IMR-90 (cell line): ENCODE results near the gene TSEN54. TPM values are rescaled to one million over a fixed set of nuclear protein-coding genes. Genes with fewer than 3 reads are reported as not detected.

Source experiments
- ATAC-seq: fragments of 200-7000 bp; cut with Tn5 transposase; 2 replicates; pipeline ENCODE4 v1.9.1; 2020; ENCODE audit warnings: low read depth, mild to moderate bottlenecking, moderate library complexity
- BruUV-seq: library from RNA; stranded (reverse); fragments of 400-500 nt; replicated peaks from 2 replicates; lab custom pipeline; 2021; lab: Mats Ljungman, UMichigan
- CTCF ChIA-PET: fragments of 300-600 bp; formaldehyde crosslinking; extraction: SDS; loops from one replicate; lab custom pipeline; 2021; ENCODE audit warnings: antibody characterized with exemption; lab: Yijun Ruan, JAX
- POLR2A ChIA-PET: fragments of 300-600 bp; sonication (Branson Sonifier 250); formaldehyde crosslinking; loops from one replicate; lab custom pipeline; 2022; ENCODE audit warnings: antibody characterized with exemption; ENCODE audit not compliant: unreplicated experiment; lab: Charles Lee
- DNase-seq: peaks from one replicate; pipeline ENCODE4 v3.0.0; 2013
- H2AFZ ChIP-seq: replicated peaks from 2 replicates; pipeline ENCODE3; 2013; ENCODE audit warnings: low read length, mild to moderate bottlenecking; ENCODE audit not compliant: poor library complexity
- H2AK5ac ChIP-seq: 2 replicates; pipeline ENCODE4 v1.6.1; 2013; ENCODE audit warnings: low read depth, low read length, inconsistent platforms
- H2AK9ac ChIP-seq: replicated peaks from 2 replicates; pipeline ENCODE3; 2013; ENCODE audit warnings: mild to moderate bottlenecking, low read depth, low read length, moderate library complexity; ENCODE audit not compliant: poor library complexity
- H2BK120ac ChIP-seq: 2 replicates; pipeline ENCODE4 v1.6.1; 2013; ENCODE audit warnings: low read depth, low read length, inconsistent platforms
- H2BK15ac ChIP-seq: 3 replicates; pipeline ENCODE4 v1.6.1; 2013; ENCODE audit warnings: low read depth, low read length, inconsistent platforms
- H2BK20ac ChIP-seq: 2 replicates; pipeline ENCODE4 v1.6.1; 2013; ENCODE audit warnings: low read depth, mild to moderate bottlenecking, inconsistent platforms, low read length, moderate library complexity
- H2BK5ac ChIP-seq: 2 replicates; pipeline ENCODE4 v1.6.1; 2013; ENCODE audit warnings: mild to moderate bottlenecking, low read depth, low read length, inconsistent platforms; ENCODE audit not compliant: poor library complexity, severe bottlenecking
- H3K14ac ChIP-seq: replicated peaks from 2 replicates; pipeline ENCODE4 v1.6.1; 2013; ENCODE audit warnings: low read depth, low read length, inconsistent platforms
- H3K18ac ChIP-seq: 2 replicates; pipeline ENCODE4 v1.6.1; 2013; ENCODE audit warnings: low read depth, low read length, control low read depth
- H3K23ac ChIP-seq: 2 replicates; pipeline ENCODE4 v1.6.1; 2013; ENCODE audit warnings: low read depth, low read length, inconsistent platforms
- H3K27ac ChIP-seq: 2 replicates; pipeline ENCODE4 v1.5.1; 2013; ENCODE audit warnings: mild to moderate bottlenecking, control low read depth, low read length; ENCODE audit not compliant: insufficient read depth
- H3K27me3 ChIP-seq: 2 replicates; pipeline ENCODE4 v1.6.1; 2013; ENCODE audit warnings: low read length; ENCODE audit not compliant: control insufficient read depth, insufficient read depth
- H3K36me3 ChIP-seq: 2 replicates; pipeline ENCODE4 v1.6.1; 2013; ENCODE audit warnings: low read length, mixed read lengths; ENCODE audit not compliant: control insufficient read depth, insufficient read depth
- H3K4ac ChIP-seq: 2 replicates; pipeline ENCODE4 v1.6.1; 2013; ENCODE audit warnings: low read depth, low read length, inconsistent platforms
- H3K4me1 ChIP-seq: 2 replicates; pipeline ENCODE4 v1.6.1; 2013; ENCODE audit warnings: low read length, mixed read lengths; ENCODE audit not compliant: control insufficient read depth, insufficient read depth
- H3K4me2 ChIP-seq: 2 replicates; pipeline ENCODE4 v1.6.1; 2013; ENCODE audit warnings: low read depth, mild to moderate bottlenecking, control low read depth, low read length, moderate library complexity
- H3K4me3 ChIP-seq: 2 replicates; pipeline ENCODE4 v1.5.1; 2013; ENCODE audit warnings: low read depth, mild to moderate bottlenecking, control low read depth, low read length, moderate library complexity; ENCODE audit not compliant: insufficient read depth
- H3K56ac ChIP-seq: 2 replicates; pipeline ENCODE4 v1.6.1; 2013; ENCODE audit warnings: low read length, inconsistent platforms; ENCODE audit not compliant: insufficient read depth; ENCODE audit errors: extremely low read depth
- H3K79me1 ChIP-seq, 2 experiments: 2 replicates each; pipeline ENCODE4 v1.6.1; 2013; ENCODE audit warnings: low read length in 2 of 2, inconsistent platforms in 1 of 2, low read depth in 1 of 2
- H3K9ac ChIP-seq: 2 replicates; pipeline ENCODE4 v1.6.1; 2013; ENCODE audit warnings: low read depth, low read length, control low read depth
- H3K9me1 ChIP-seq: 2 replicates; pipeline ENCODE4 v1.6.1; 2013; ENCODE audit warnings: low read length, inconsistent platforms; ENCODE audit not compliant: insufficient read depth
- H3K9me3 ChIP-seq: 2 replicates; pipeline ENCODE4 v1.6.1; 2013; ENCODE audit warnings: low read length; ENCODE audit not compliant: control insufficient read depth, insufficient read depth
- H4K20me1 ChIP-seq: 2 replicates; pipeline ENCODE4 v1.6.1; 2013; ENCODE audit warnings: low read length, inconsistent platforms; ENCODE audit not compliant: insufficient read depth
- H4K5ac ChIP-seq: 2 replicates; pipeline ENCODE4 v1.6.1; 2013; ENCODE audit warnings: mild to moderate bottlenecking, low read depth, low read length, control low read depth
- H4K8ac ChIP-seq, 2 experiments: 2 replicates each; pipeline ENCODE4 v1.6.1; 2013; ENCODE audit warnings: low read depth in 2 of 2, low read length in 2 of 2, control low read depth in 1 of 2, inconsistent platforms in 1 of 2
- H4K91ac ChIP-seq: 2 replicates; pipeline ENCODE4 v1.6.1; 2013; ENCODE audit warnings: low read depth, low read length, inconsistent platforms; ENCODE audit not compliant: insufficient read depth
- BHLHE40 ChIP-seq: fragments of 150-350 bp; IDR thresholded peaks from 2 replicates; pipeline ENCODE4 v1.6.1; 2016; ENCODE audit warnings: mild to moderate bottlenecking, low read depth, low read length
- CHD1 ChIP-seq: IDR thresholded peaks from 2 replicates; pipeline ENCODE4 v1.6.1; 2012; ENCODE audit warnings: low read depth, low read length, improper control_type of control experiment
- CTCF ChIP-seq: conservative IDR thresholded peaks from 2 replicates; pipeline ENCODE4 v1.5.1; 2012; ENCODE audit warnings: mild to moderate bottlenecking, low read depth, low read length, improper control_type of control experiment
- ELK1 ChIP-seq: fragments of 150-350 bp; IDR thresholded peaks from 2 replicates; pipeline ENCODE4 v1.6.1; 2016; ENCODE audit warnings: low read depth, mild to moderate bottlenecking, low read length, moderate library complexity, borderline replicate concordance
- FOS ChIP-seq: fragments of 150-350 bp; IDR thresholded peaks from 2 replicates; pipeline ENCODE4 v1.6.1; 2016; ENCODE audit warnings: low read depth, low read length
- MAFK ChIP-seq: IDR thresholded peaks from 2 replicates; pipeline ENCODE4 v1.6.1; 2012; ENCODE audit warnings: low read depth, low read length, improper control_type of control experiment
- MXI1 ChIP-seq: IDR thresholded peaks from 2 replicates; pipeline ENCODE4 v1.6.1; 2012; ENCODE audit warnings: low read depth, mild to moderate bottlenecking, low read length, moderate library complexity, borderline replicate concordance
- NFE2L2 ChIP-seq: fragments of 150-350 bp; IDR thresholded peaks from 2 replicates; pipeline ENCODE4 v1.6.1; 2016; ENCODE audit warnings: low read depth, mild to moderate bottlenecking, low read length
- POLR2A ChIP-seq: IDR thresholded peaks from 2 replicates; pipeline ENCODE4 v1.6.1; 2012; ENCODE audit warnings: mild to moderate bottlenecking, low read depth, low read length
- RAD21 ChIP-seq: IDR thresholded peaks from 2 replicates; pipeline ENCODE4 v1.6.1; 2012; ENCODE audit warnings: low read length, improper control_type of control experiment
- RCOR1 ChIP-seq: IDR thresholded peaks from 2 replicates; pipeline ENCODE4 v1.6.1; 2012; ENCODE audit warnings: mild to moderate bottlenecking, low read length, improper control_type of control experiment; ENCODE audit not compliant: insufficient replicate concordance
- RFX5 ChIP-seq: IDR thresholded peaks from 2 replicates; pipeline ENCODE4 v1.8.0; 2012; ENCODE audit warnings: low read depth, mild to moderate bottlenecking, low read length, moderate library complexity
- SMC3 ChIP-seq: fragments of 150-350 bp; IDR thresholded peaks from 2 replicates; pipeline ENCODE4 v1.6.1; 2016; ENCODE audit warnings: low read depth, mild to moderate bottlenecking, antibody characterized with exemption, low read length, moderate library complexity
- USF2 ChIP-seq: fragments of 150-350 bp; IDR thresholded peaks from 2 replicates; pipeline ENCODE4 v1.6.1; 2017; ENCODE audit warnings: mild to moderate bottlenecking, antibody characterized with exemption, low read length, low read depth
- WGBS, 2 experiments: methylation state at CpG; one replicate each; pipeline versions ENCODE4 v1.1.5 to v1.1.7; 2013; ENCODE audit warnings: missing lambda C conversion rate in 2 of 2; ENCODE audit not compliant: insufficient read length in 1 of 2; ENCODE audit errors: extremely low coverage in 2 of 2; 5-methylcytosine and 5-hydroxymethylcytosine counted together
- dilution Hi-C: fragments of 300-500 bp; cut with HindIII; formaldehyde crosslinking; loops from one replicate; pipeline ENCODE4 v1.14.3; 2018; ENCODE audit warnings: low sequenced_read_pairs; ENCODE audit not compliant: unreplicated experiment
- in situ Hi-C: fragments of 300-500 bp; cut with MboI; formaldehyde crosslinking; loops from 3 replicates; pipeline ENCODE4 v1.14.3; 2019; ENCODE audit warnings: low sequenced_read_pairs, inconsistent platforms, mixed read lengths
- intact Hi-C: fragments of 100-400 bp; cut with micrococcal nuclease; formaldehyde crosslinking; loops from 2 replicates; pipeline ENCODE4 v1.10.0; 2022
- polyA plus RNA-seq, 3 experiments: library from polyadenylated mRNA; depleted of rRNA; stranded (reverse); fragments of >200 nt; gene quantifications; 2 replicates each; pipeline ENCODE4 v1.2.3, GENCODE V29; 2012; ENCODE audit warnings: low replicate concordance in 1 of 3
- total RNA-seq: library from RNA; depleted of rRNA; stranded (reverse); fragments of >200 nt; gene quantifications from 2 replicates; pipeline ENCODE4 v1.2.3, GENCODE V29; 2012

TSEN54 gene
- total and polyA plus RNA-seq, 2 of the 4 experiments (the other 2 are of a cell fraction): 7.2 to 14.9 TPM

- H4K91ac ChIP-seq: no peak overlapping the region
- dilution Hi-C loops: no loop called here
- no peak overlapping the region for H2BK15ac ChIP-seq
- TF ChIP-seq CHD1: no peak
- TF ChIP-seq RFX5: no peak
- TF ChIP-seq MAFK: no peak
- TF ChIP-seq POLR2A: no peak
- TF ChIP-seq FOS: no peak
- TF ChIP-seq RAD21: no peak
- TF ChIP-seq BHLHE40: no peak
- no peak for TF ChIP-seq NFE2L2
- no peak for TF ChIP-seq RCOR1
- no peak for TF ChIP-seq SMC3
- no peak for TF ChIP-seq MXI1
- no peak for TF ChIP-seq CTCF
- TF ChIP-seq USF2: no peak
- TF ChIP-seq ELK1: no peak
Observed at GRCh38 chr17:75481194-75482068, 34.9 kb upstream of the TSEN54 start.

More at GRCh38 chr17:75481194-75482068, 34.9 kb upstream of the TSEN54 start:
- Histone ChIP-seq H2AK5ac (no peak overlapping the region), H3K9me1 (peaks cover 8% of the 10 kb centered on the region; the same call in 1 of the 2 replicates), H3K79me1 (peaks cover 20 to 49% of the 10 kb centered on the region in 2 experiments), H3K9ac (no peak overlapping the region), H3K27ac (no peak overlapping the region), H2BK5ac (no peak overlapping the region), H3K36me3 (peaks cover 3% of the 10 kb centered on the region; the same call in 1 of the 2 replicates), H3K27me3 (no peaks in the 10 kb centered on the region), H2BK120ac (no peak overlapping the region), H3K18ac (no peak overlapping the region), H3K4ac (no peak overlapping the region), H3K4me2 (no peak overlapping the region), H3K14ac (no peak overlapping the region), H3K23ac (no peak overlapping the region), H3K4me1 (peaks cover 5% of the 10 kb centered on the region), H2BK20ac (no peak overlapping the region), H4K5ac (no peak overlapping the region), H2AK9ac (no peak overlapping the region), H3K9me3 (no peaks in the 10 kb centered on the region), H2AFZ (no peak overlapping the region), H4K20me1 (peaks cover 29% of the 10 kb centered on the region), H3K4me3 (no peak overlapping the region), H4K8ac (no peak overlapping the region), H3K56ac (no peak overlapping the region)
- 80% methylated on average over 3 of the region's 13 CpGs; no CpG with 5 or more reads in 1 of the 2 experiments for WGBS, 2 experiments
- ChIA-PET CTCF (interaction anchor here (0.5 to 0.6 kb wide), 2 partner anchors 31 to 52 kb away, joined by 3 read pairs; no protein-coding TSS in a partner anchor), POLR2A (interaction anchor here (1.0 kb wide), 1 partner anchor 25 kb away, joined by 3 read pairs; the partner anchor contains the start of gene TMEM94)
- BruUV-seq: no TSS peak
- intact Hi-C loops: no loop called here
- DNase-seq (no peak), ATAC-seq (no peak)
- in situ Hi-C loops: no loop called here
